GM19438 (cell line): Measurements from ENCODE around the gene NCAPG2.
"Not testable (repeated sequence)": the region's sequence is repeated elsewhere in the genome, so short reads cannot be mapped to it uniquely, and the experiment has no call there.

Source experiments
- ATAC-seq: cut with Tn5 transposase; IDR thresholded peaks from one replicate; pipeline ENCODE4 v1.9.1; 2021; ENCODE audit warnings: low read depth; ENCODE audit not compliant: unreplicated experiment

NCAPG2 gene

DNA sequence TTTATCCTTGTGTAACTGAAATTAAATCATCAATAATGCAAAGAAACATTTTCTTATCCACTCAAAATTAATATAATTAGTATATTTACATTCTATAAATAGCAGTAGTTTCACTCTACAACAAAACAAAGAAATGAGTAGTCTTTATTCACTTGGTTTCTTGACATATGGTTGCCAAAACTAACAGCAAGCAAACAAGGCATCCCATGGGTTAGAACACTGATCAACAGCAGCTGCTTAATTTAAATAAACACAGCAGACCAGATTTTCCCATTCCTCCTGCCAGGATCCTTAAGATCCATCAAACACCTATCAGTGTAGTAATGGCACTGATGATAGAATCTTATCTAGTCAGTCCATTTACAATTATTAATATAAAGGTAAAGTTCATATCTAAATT, 22.1 kb downstream of the NCAPG2 start:
- ATAC-seq = no peak

DNA sequence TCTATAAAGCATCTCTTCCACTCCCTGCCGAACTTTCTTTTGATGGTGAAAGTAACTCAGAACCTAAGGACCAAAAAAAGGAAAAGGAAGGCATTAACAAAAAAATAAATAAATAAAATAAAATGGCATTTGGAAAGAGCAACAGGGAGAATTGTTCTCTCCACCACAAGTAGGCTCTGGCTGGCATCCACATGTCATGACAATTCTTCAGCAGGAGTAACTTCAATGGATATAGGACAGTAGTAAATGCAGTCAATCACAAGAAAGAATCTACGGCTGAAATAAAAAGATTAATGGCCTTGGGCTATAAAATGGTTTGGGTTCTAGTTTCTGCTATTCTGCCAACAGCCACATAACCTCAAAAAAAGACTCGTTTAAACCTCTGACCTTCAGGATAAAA, 23.9 kb downstream of the NCAPG2 start:
- no peak for ATAC-seq

DNA sequence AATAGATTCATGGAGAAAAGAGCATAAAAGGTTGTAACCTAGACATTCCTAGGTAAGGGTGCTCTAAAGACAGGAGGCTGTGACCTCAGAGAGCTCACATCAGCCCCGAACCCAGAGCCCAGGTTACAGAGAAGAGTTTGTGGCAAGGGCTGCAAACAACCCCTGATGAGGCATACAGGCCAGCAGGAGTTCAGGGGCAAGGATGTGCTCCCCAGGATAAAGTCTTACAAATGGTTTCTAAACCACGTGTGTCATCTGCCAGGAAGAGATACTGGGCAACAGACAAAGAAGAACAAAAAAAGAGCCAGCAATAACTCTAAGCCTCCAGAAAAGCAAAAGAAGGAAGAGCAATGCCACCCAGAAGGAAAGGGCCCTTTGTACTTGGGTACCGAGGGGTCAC, 27.7 kb downstream of the NCAPG2 start:
- no peak for ATAC-seq

DNA sequence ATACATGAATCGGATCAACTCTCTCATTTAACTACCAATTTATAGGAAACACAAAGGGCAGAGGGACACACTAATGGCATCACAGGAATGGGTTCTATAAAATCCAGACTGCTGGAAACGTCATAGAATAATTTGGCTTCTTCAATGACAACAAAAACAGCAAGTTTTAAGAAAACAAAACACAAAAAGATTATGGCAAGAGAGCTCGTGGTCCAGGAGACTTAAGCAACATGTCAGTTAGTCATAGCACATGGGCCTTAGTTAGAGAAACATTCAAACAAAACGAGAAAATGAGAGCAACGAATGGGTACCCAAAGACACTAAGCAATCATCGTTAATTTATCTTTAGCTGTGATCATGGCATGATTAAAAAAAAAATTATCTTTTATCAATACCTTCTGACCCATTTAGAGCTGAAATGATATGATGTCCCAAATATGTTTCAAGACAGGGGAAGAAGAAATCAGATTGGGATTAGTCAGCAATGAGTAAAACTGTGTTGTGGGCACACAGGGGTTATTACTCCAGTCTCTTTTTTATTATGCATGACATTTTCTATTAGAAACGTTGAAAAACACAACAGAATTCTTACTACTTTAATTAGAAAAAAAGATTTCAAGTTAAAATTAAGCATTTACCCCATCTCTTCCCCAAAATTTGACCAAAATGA, 28.3 kb downstream of the NCAPG2 start:
- ATAC-seq = no peak

DNA sequence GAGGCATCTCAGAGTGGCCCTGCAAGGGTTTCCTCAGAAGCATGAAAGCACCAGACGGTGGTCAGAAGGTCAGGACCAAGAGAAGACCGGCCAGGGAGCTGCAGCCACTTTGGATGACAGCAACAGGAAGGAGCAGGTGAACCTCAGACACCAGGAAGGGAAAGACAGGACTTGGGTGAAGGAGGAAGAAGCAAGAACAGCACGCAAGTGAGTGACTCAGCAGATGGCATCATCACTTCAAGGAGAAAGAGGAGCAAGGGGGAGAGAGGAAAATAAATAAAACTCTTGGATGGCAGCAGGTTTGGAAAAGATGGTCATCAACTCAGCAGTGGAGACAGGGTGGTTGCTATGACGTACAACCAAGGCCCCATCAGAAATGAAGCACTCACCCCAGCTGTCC, 31.6 kb downstream of the NCAPG2 start:
- no peak for ATAC-seq

DNA sequence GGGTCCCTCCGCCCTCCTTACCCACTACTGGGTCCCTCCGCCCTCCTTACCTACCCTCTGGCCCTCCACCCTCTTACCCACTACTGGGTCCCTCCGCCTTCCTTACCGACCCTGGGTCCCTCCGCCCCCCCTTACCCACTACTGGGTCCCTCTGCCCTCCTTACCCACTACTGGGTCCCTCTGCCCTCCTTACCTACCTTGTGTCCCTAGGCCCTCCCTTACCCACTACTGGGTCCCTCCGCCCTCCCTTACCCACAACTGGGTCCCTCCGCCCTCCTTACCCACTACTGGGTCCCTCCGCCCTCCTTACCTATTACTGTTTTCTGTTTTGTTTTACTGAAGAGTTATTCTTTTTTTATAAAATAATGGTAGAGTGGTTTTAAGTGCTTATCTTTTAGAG, 36.5 kb downstream of the NCAPG2 start:
- ATAC-seq = not testable (repeated sequence)

DNA sequence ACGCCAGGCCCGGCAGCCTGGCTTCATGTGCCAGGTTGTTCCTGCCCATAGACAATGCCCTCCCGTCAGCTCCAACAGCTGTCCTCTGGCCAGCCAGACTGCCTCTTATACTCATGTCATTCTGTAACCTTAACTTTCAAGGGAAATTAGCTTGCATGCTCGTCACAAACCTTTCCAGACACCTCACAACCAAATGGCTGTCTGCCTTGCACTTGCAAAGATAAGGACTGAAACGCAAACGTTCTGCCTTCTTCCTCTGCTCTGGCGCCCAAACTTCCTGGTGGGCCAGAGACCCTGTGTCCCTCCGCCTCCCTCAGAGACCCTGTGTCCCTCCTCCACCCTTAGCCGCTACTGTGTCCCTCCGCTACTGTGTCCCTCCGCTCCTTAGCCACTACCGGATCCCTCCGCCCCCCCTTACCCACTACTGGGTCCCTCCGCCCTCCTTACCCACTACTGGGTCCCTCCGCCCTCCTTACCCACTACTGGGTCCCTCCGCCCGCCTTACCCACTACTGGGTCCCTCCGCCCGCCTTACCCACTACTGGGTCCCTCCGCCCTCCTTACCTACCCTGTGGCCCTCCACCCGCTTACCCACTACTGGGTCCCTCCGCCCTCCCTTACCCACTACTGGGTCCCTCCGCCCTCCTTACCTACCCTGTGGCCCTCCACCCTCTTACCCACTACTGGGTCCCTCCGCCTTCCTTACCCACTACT, 37.5 kb downstream of the NCAPG2 start:
- ATAC-seq = not testable (repeated sequence)

DNA sequence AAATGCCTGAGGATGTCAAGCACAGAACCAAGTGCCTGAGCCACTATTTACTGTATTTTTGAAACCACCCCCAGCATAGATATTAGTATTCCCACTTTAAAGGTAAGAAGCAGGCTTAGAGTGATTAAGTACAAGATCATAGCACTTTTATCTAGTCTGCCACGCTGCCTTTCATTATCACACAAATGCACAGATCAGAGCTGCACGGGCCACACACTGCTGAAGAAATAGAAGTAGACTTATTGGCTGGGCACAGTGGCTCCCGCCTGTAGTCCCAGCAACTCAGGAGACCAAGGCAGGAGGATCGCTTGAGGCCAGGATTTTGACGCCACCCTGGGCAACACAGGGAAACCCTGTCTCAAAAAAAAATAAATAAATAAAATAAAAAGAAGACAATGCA, 38.2 kb downstream of the NCAPG2 start:
- no peak for ATAC-seq

DNA sequence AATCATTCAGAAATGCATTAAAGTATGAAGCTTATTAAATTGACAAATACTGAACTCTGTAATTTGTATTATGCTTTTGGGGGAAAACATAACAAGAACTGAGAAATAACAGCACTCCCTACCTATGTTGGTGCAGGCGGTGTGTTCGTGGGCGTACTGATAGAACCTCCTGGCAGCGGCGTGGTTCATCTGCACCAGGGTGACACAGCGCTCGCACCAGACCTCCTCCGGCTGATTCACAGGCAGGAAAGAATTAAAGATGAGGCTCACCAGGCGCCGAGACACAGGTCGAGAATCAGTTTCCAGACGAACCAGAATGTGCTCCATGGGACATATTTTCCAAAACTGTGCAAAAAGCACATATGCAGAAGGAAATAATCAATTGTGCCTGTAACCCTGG, 40.2 kb downstream of the NCAPG2 start:
- no peak for ATAC-seq

DNA sequence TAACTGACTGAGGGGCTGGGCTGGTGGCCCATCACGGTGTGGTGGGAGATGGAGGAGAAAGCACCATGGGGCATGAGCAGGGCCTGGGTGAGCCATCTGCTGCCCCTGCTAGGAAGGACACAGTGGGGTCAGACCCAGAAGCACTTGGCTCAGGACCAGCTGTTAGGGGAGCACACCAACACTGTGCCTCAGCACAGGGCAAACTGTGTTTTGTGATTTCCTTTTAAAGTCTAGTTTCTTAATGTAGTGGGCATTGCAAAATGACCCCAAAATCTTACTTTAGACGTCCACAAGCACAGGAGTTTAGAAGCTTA, 41.2 kb downstream of the NCAPG2 start:
- no peak for ATAC-seq

DNA sequence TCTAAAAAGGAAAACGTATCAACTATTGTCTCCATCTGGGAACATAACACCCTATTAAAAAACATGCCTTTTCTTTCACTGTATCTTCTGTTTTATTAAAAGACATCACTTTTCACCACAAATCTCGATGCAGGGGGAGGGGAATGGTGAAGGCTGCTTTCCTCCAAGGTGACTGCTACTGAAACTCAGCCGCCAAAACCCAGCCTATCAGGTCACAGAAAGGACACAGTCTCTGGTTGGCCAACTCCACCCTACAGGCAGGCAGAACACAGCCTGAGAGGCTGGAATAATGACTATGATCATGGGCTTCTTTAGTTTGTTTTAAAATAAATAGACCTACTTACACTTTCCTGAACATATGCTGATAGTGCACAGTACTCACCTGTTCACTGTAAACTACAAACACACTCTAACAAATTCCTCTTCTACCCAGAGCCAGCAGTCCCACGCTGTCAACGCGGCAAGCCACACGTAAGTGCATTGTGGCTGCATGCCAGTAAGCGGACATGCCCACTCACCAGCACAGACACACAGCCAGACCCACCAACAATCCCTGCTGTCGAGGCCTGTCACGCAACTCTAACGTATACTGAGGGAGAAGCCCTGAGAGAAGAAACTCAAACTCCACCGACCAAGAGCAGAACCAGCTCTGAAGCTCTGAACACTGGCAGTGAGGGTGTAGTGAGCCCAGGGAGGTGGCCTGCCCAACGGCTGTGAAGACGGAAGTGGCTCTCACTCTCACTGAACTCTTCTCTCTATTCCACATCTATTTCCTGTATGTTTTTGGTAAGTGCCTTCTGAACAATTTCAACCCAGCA, 41.8 kb downstream of the NCAPG2 start:
- ATAC-seq = no peak

DNA sequence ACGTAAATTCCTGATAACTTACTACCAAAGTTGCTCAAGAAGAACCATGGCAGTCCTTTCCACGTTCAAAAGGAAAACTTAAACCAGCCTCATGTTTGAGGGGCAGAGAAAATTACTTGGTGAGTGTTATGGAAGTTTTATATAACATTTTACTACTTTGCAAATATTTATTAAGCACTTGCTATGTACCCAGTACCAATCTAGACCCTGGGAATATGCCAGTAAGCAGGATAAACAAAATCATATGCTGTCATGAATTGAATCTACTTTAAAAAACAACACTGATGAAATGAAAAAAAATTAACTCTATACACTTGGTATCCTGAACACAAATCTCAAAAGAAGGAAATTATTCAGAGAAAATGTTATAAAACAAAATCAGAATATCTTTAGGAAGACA, 46.1 kb downstream of the NCAPG2 start:
- no peak for ATAC-seq

DNA sequence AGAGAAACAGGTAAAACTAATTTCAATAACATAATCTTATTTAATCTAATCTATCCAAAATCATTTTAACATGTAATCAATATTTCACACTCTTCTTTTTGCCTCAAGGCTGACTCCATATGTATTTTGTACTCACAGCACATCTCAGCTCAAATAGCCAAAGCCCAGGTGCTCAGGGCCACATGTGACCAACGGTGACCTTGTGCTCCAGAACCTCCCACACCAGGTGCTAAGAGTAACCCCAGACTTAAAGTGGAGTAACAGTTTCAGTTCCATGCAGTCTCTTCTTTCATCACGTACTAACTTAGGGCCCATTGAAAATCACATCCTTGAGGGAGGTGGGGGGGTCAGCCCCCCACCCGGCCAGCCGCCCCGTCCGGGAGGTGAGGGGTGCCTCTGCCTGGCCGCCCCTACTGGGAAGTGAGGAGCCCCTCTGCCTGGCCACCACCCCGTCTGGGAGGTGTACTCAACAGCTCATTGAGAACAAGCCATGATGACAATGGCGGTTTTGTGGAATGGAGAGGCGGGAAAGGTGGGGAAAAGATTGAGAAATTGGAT, 47.3 kb downstream of the NCAPG2 start:
- no peak for ATAC-seq

DNA sequence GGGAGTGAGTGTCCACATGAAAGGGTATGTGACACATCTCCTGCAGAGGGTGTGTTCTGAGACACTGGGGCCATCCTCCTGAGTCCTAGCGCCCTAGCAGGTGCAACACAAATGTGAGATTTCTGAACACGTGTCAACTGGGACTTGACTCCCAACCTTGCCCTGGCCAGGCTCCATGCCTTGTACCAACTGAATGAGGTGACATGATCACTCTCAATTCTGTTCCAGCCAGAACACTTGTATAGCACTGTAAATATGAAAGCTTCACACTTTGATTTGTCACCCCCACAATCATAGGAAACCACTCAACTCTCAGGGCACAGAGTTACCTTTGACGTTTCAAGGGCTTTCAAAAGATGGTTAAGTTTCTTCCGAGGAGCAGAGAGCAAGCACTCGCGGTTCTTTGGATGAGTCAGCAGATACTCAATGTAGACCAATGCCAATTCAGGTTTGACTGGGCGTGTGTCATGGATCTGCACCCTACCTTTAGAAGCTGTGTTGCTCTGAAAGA, 48.6 kb downstream of the NCAPG2 start:
- ATAC-seq = peak; percentile 94

DNA sequence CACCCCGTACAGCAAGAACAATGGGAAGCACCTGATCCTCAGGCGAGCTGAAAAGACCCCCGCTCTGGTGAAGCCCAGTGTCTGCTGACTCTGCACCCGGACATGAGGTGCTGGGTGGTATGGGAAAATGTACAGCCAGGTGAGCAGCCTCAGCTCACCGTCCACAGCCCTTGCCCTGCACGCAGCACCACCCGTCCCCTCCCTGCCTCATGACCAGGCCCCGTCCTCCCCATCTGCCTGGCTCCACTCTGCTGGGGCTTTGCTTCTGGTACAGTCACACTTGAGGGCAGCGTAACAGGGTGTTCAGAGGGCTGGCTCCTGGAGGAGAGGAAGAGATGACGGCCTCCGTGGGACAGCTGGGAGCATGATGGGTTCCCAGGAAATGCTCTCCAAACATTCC, 49.1 kb downstream of the NCAPG2 start:
- ATAC-seq = no peak

DNA sequence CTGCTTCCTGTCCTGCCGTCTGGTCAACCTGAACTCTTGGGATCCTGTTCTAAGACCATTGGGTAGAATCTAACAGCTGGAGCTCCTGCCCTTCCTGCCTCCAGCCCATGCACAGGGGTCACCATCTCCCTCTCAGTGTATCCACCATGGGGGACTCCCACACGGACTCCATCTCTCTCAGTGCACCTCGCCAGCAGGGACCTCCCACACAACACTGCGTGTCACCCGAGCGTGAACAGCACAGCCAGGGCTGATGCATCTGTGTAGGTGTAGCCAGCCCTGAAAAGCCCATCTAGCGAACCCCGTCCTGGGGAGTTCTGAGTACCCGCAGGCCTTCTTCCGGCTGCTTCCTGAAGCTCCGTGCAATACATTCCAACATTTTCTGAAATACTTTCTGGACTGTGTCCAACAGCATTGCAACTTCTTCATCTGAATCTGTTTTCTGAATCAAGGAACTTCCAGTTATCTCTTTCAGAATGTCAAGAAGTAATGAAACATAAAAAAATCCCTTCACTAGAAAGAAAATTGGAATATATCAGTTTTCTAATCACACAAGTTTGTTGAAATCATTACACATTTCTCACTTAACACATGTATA, 52.5 kb downstream of the NCAPG2 start:
- ATAC-seq = no peak

DNA sequence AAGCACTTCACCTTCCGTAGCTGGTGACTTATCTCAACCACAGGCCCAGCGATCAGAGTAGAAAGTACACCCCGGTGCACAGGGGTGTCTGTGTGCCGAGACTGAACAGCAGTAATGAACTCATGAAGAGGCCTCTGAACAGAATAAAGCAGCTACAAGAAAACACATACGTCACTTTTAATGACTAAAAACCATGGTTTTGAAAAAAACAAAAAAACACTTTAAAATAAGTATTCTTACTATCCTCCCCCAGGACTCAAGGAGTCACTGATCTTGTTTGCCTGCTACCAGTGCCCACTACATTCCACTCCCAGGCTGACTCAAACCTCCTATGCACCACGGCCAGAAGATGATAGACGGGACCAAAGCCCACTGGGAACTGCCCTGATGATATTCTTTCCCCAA, 53.8 kb downstream of the NCAPG2 start:
- ATAC-seq = no peak

DNA sequence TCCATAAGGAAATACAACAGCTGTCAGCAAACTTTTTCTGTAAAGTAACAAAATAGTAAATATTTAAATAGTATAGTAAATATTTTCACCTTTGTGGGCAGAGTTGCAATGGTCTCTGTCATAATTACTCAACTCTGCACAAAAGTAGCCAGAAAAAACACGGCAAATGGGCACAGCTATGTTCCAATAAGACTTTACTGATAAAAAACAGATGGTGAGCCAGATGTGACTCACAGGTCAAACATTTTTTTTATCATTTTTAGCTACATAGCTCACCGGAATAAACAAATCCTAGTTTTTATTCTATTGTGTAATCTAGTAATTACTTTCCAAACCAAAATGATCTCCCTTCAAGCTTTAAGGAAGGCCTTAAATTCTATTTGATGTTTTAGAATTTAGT, 55.3 kb downstream of the NCAPG2 start:
- no peak for ATAC-seq

DNA sequence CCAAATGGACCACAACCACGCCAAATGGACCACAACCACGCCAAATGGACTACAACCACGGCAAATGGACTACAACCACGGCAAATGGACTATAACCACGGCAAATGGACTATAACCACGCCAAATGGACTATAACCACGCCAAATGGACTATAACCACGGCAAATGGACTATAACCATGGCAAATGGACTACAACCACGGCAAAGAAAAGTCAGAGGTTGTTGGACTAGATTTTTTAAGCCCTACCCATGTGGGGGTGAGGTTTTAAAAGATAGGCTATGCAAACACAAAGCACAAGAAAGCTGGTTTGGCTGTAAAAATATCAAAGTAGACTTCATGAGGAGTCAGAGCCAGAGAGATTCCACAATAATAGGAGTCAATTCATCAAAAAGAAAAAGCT, 55.8 kb downstream of the NCAPG2 start:
- no peak for ATAC-seq

DNA sequence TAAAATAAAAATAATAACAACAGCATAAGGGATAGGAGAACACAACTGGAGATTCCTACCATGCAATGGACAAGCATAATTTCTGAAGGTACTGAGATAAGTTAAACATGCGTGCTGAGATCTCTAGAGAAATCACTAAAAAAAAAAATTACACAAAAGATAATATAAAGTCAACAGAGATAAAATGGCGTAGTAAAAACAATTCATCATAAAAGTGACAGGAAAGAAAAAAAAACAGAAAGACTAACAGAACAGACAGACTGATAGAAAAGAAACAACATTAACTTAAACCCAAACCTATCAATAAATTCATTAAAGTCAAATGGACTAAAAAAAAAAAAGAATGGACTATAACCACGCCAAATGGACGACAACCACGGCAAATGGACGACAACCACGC, 56.4 kb downstream of the NCAPG2 start:
- ATAC-seq = no peak

DNA sequence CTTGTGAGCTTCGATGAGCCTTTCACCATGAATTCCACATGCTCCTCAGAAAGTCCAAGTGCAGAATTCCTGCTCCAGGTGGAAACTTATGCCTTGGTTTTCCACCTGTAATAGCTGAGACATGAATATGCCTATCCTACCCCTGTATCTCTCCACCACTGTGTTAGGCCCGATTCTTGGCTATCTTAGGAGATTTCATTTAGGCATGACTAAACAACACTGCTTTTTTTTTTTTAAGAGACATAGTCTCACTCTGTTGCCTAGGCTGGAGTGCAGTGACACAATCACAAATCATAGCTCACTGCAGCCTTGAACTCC, 57.2 kb downstream of the NCAPG2 start:
- no peak for ATAC-seq
